Measurements from ENCODE around the gene KCNK10.

DNA sequence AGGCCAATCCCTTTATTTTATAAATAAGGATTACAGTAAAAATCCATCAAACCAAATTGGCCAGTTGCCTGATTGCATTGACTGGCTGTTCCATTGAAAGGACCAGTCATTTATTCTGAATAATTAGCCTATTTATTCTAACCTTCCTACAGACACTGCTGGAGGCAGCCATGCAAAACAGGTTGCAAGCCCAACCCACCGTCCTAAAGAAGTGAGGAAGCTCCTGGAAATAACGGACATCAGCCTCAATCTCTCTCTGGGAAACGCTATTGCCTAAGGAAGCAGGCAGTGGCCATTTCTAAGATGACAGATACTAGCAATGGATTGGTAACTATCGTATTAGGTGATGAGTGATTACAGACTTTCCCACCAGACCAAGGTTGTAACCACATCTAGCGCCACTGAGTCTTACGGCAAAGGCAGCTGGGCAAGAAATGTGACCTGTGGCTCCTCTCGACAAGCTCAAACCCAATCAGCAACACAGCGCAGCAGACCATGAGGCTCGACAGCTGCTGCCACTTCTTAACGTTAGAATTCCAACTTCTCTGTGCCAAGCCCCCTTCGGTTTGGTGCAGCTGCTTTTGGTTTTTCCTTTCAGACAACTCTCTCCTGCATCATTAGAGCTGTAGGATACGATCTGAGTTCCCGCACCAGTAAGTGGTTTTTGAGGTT, 134.2 kb downstream of the KCNK10 start:
- TF ChIP-seq, protein P1, sequence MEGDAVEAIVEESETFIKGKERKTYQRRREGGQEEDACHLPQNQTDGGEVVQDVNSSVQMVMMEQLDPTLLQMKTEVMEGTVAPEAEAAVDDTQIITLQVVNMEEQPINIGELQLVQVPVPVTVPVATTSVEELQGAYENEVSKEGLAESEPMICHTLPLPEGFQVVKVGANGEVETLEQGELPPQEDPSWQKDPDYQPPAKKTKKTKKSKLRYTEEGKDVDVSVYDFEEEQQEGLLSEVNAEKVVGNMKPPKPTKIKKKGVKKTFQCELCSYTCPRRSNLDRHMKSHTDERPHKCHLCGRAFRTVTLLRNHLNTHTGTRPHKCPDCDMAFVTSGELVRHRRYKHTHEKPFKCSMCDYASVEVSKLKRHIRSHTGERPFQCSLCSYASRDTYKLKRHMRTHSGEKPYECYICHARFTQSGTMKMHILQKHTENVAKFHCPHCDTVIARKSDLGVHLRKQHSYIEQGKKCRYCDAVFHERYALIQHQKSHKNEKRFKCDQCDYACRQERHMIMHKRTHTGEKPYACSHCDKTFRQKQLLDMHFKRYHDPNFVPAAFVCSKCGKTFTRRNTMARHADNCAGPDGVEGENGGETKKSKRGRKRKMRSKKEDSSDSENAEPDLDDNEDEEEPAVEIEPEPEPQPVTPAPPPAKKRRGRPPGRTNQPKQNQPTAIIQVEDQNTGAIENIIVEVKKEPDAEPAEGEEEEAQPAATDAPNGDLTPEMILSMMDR (IDR thresholded peaks at IDR 0.05) = no peak
- TF ChIP-seq POLR2A (IDR thresholded peaks at IDR 0.05) = no peak
